NCI-H1436 (cell line): Measurements from ENCODE around the gene BTF3.
"Not testable (repeated sequence)": the region's sequence is repeated elsewhere in the genome, so short reads cannot be mapped to it uniquely, and the experiment has no call there.

Experiments
- DNase-seq: peaks from one replicate; lab custom pipeline; 2025; lab: John Stamatoyannopoulos, UW

Gene BTF3

GRCh38 chr5:73498057-73498992 is at the start of gene BTF3:
TSS of gene BTF3 (plus strand) at chr5:73498442. CDS start at chr5:73498668, 226 bp downstream.
- DNase-seq = peak; percentile 94

GRCh38 chr5:73448463-73449136 is 49.6 kb upstream of the BTF3 start, which contains the start of gene FOXD1:
TSS of gene FOXD1 (minus strand) at chr5:73448777. CDS start at chr5:73448362, 415 bp downstream.
- peak; percentile 80 for DNase-seq

GRCh38 chr5:73450137-73450536 is 48.1 kb upstream of the BTF3 start:
- DNase-seq = no peak

- no peak for DNase-seq
These were observed 47.5 kb upstream of the BTF3 start for GRCh38 chr5:73450672-73451223.

GRCh38 chr5:73451224-73452130 is 46.8 kb upstream of the BTF3 start:
- peak; percentile 39 for DNase-seq

GRCh38 chr5:73452215-73452614 is 46.0 kb upstream of the BTF3 start:
- no peak for DNase-seq

GRCh38 chr5:73454379-73455036 is 43.7 kb upstream of the BTF3 start:
- peak; percentile 86 for DNase-seq

GRCh38 chr5:73456462-73456861 is 41.8 kb upstream of the BTF3 start:
- DNase-seq = not testable (repeated sequence)

GRCh38 chr5:73459366-73459765 is 38.9 kb upstream of the BTF3 start:
- DNase-seq = no peak

GRCh38 chr5:73460133-73460532 is 38.1 kb upstream of the BTF3 start:
- no peak for DNase-seq

GRCh38 chr5:73464016-73464745 is 34.1 kb upstream of the BTF3 start:
- DNase-seq = no peak

GRCh38 chr5:73468638-73469037 is 29.6 kb upstream of the BTF3 start:
- not testable (repeated sequence) for DNase-seq

- DNase-seq = no peak
These were observed 28.4 kb upstream of the BTF3 start for GRCh38 chr5:73469878-73470277.

GRCh38 chr5:73471654-73472053 is 26.6 kb upstream of the BTF3 start:
- DNase-seq = no peak

- no peak for DNase-seq
These were observed 26.1 kb upstream of the BTF3 start for GRCh38 chr5:73472116-73472515.

- no peak for DNase-seq
These were observed 17.7 kb upstream of the BTF3 start for GRCh38 chr5:73480500-73480899.

GRCh38 chr5:73482383-73483136 is 15.7 kb upstream of the BTF3 start:
- DNase-seq = peak; percentile 4

GRCh38 chr5:73483676-73484075 is 14.6 kb upstream of the BTF3 start:
- no peak for DNase-seq

- no peak for DNase-seq
These were observed 13.7 kb upstream of the BTF3 start for GRCh38 chr5:73484511-73484910.

- DNase-seq = no peak
These were observed 12.5 kb upstream of the BTF3 start for GRCh38 chr5:73485715-73486114.
